Neural progenitor cell (in vitro differentiated cells): ENCODE results near the gene DISC1. TPM values are rescaled to one million over a fixed set of nuclear protein-coding genes. Genes with fewer than 3 reads are reported as not detected.

ENCODE experiments used
- DNase-seq: peaks from one replicate; pipeline ENCODE4 v3.0.0-alpha.2; 2016; ENCODE audit warnings: low spot score
- H2AFZ ChIP-seq: fragments of 200-600 bp; sonication (generic); replicated peaks from 2 replicates; pipeline ENCODE4 v1.6.1; 2016; ENCODE audit warnings: antibody characterized with exemption
- H3F3A ChIP-seq: fragments of 200-600 bp; sonication (generic); 2 replicates; pipeline ENCODE4 v1.6.1; 2016; ENCODE audit warnings: antibody characterized with exemption, low read depth
- H3K27ac ChIP-seq: fragments of 200-600 bp; sonication (generic); 2 replicates; pipeline ENCODE4 v1.5.1; 2016; ENCODE audit warnings: mild to moderate bottlenecking
- H3K27me3 ChIP-seq: fragments of 200-600 bp; sonication (generic); 2 replicates; pipeline ENCODE4 v1.6.1; 2016; ENCODE audit warnings: mild to moderate bottlenecking, moderate library complexity
- H3K36me3 ChIP-seq: fragments of 200-600 bp; sonication (generic); 2 replicates; pipeline ENCODE4 v1.5.1; 2016
- H3K4me1 ChIP-seq: fragments of 200-600 bp; sonication (generic); 2 replicates; pipeline ENCODE4 v1.6.1; 2016; ENCODE audit warnings: mixed run types
- H3K4me2 ChIP-seq: fragments of 200-600 bp; sonication (generic); 2 replicates; pipeline ENCODE4 v1.6.1; 2016
- H3K4me3 ChIP-seq: fragments of 200-600 bp; sonication (generic); 2 replicates; pipeline ENCODE4 v1.5.1; 2016
- H3K79me2 ChIP-seq: fragments of 200-600 bp; sonication (generic); 2 replicates; pipeline ENCODE4 v1.6.1; 2016; ENCODE audit warnings: low read depth
- H3K9ac ChIP-seq: fragments of 200-600 bp; sonication (generic); 2 replicates; pipeline ENCODE4 v1.6.1; 2016
- H3K9me3 ChIP-seq: fragments of 200-600 bp; sonication (generic); 2 replicates; pipeline ENCODE4 v1.5.1; 2016; ENCODE audit warnings: low read depth
- H4K20me1 ChIP-seq: fragments of 200-600 bp; sonication (generic); 2 replicates; pipeline ENCODE4 v1.6.1; 2016; ENCODE audit warnings: low read depth
- H3K27ac Mint-ChIP-seq: 3 replicates; pipeline ENCODE4 v1.8.0; 2021; ENCODE audit warnings: mixed read lengths
- H3K27me3 Mint-ChIP-seq: 2 replicates; pipeline ENCODE4 v1.8.0; 2022; ENCODE audit warnings: low read depth, mild to moderate bottlenecking, inconsistent platforms, moderate library complexity, mixed read lengths; ENCODE audit not compliant: insufficient read depth
- H3K36me3 Mint-ChIP-seq: 3 replicates; pipeline ENCODE4 v1.8.0; 2021; ENCODE audit warnings: mixed read lengths
- H3K4me1 Mint-ChIP-seq: 3 replicates; pipeline ENCODE4 v1.8.0; 2021; ENCODE audit warnings: mixed read lengths
- H3K4me3 Mint-ChIP-seq: 3 replicates; pipeline ENCODE4 v1.8.0; 2021; ENCODE audit warnings: mild to moderate bottlenecking, moderate library complexity, mixed read lengths
- H3K9me3 Mint-ChIP-seq: 3 replicates; pipeline ENCODE4 v1.8.0; 2020; ENCODE audit warnings: mixed read lengths
- CTCF ChIP-seq: fragments of 200-600 bp; sonication (generic); IDR thresholded peaks from 2 replicates; pipeline ENCODE4 v1.5.1; 2017; ENCODE audit warnings: antibody characterized with exemption, mild to moderate bottlenecking
- EZH2 ChIP-seq: fragments of 200-600 bp; sonication (generic); IDR thresholded peaks from 2 replicates; pipeline ENCODE4 v1.6.1; 2017; ENCODE audit warnings: antibody characterized with exemption, mild to moderate bottlenecking, moderate library complexity
- EZH2phosphoT487 ChIP-seq: fragments of 200-600 bp; sonication (generic); IDR thresholded peaks from 2 replicates; pipeline ENCODE4 v1.6.1; 2017; ENCODE audit warnings: antibody characterized with exemption
- total RNA-seq: library from RNA; depleted of rRNA; stranded (reverse); fragments of >200 nt; gene quantifications from 2 replicates; pipeline ENCODE4 v1.2.3, GENCODE V29; 2015; ENCODE audit warnings: low replicate concordance

The DISC1 gene
- total RNA-seq, 1 donor from 2014 or later: 1.8 TPM

GRCh38 chr1:231836227-231836893 lies 209.8 kb downstream of the DISC1 start:
- Mint-ChIP-seq H3K27me3 (peaks cover 2% of the 10 kb centered on the region), H3K27ac (no peak overlapping the region), H3K4me3 (no peak overlapping the region), H3K4me1 (peaks cover 6% of the 10 kb centered on the region), H3K9me3 (no peaks in the 10 kb centered on the region), H3K36me3 (no peaks in the 10 kb centered on the region)
- no peaks in the 10 kb centered on the region for H3K36me3 ChIP-seq
- no peaks in the 10 kb centered on the region for H3K79me2 ChIP-seq
- H3F3A ChIP-seq: no peaks in the 10 kb centered on the region
- no peaks in the 10 kb centered on the region for H4K20me1 ChIP-seq
- no peaks in the 10 kb centered on the region for H3K27me3 ChIP-seq
- TF ChIP-seq EZH2phosphoT487 (no peak), EZH2 (no peak), CTCF (no peak)
- no peak overlapping the region for H2AFZ ChIP-seq
- H3K9me3 ChIP-seq: no peaks in the 10 kb centered on the region
- no peak overlapping the region for H3K9ac ChIP-seq
- H3K4me3 ChIP-seq: no peak overlapping the region
- H3K4me2 ChIP-seq: no peak overlapping the region
- H3K4me1 ChIP-seq: no peaks in the 10 kb centered on the region
- H3K27ac ChIP-seq: no peak overlapping the region
- no peak for DNase-seq

DNA sequence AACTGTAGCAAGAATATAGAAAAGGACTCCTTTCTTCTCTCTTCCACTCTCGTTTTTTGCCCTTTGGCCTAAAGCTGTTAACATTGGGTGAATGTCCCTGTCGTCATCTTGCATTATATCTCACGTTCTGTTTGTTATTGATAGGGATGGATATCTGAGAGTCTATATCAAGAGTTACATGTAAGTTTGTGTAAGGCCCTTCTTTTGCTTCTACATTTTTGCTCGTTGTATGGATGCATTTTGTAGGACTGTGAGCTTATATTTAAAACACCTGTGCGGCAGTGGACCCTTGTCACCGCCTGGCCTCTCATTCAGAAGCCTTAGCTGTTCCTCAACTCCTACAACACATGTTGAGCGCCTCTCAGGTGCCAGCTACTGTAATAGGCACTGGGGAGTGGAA lies 211.9 kb downstream of the DISC1 start:
- no peaks in the 10 kb centered on the region for H4K20me1 ChIP-seq
- TF ChIP-seq EZH2 (no peak), CTCF (no peak), EZH2phosphoT487 (no peak)

GRCh38 chr1:231839999-231840398 lies 213.4 kb downstream of the DISC1 start:
- no peak for TF ChIP-seq CTCF
- Mint-ChIP-seq H3K36me3 (no peaks in the 10 kb centered on the region), H3K9me3 (no peaks in the 10 kb centered on the region), H3K4me3 (no peak overlapping the region), H3K4me1 (no peaks in the 10 kb centered on the region), H3K27me3 (peaks cover 2% of the 10 kb centered on the region), H3K27ac (no peak overlapping the region)
- Histone ChIP-seq H3K79me2 (no peaks in the 10 kb centered on the region), H3F3A (no peaks in the 10 kb centered on the region), H3K9ac (no peak overlapping the region), H3K4me3 (no peak overlapping the region), H3K4me2 (no peak overlapping the region), H3K27me3 (no peaks in the 10 kb centered on the region), H4K20me1 (no peaks in the 10 kb centered on the region), H2AFZ (no peak overlapping the region), H3K4me1 (no peaks in the 10 kb centered on the region), H3K27ac (no peak overlapping the region), H3K9me3 (no peaks in the 10 kb centered on the region), H3K36me3 (no peaks in the 10 kb centered on the region)
- DNase-seq: no peak

More for the DNA sequence above, 211.9 kb downstream of the DISC1 start:
- Histone ChIP-seq H3K4me3 (no peak overlapping the region), H2AFZ (no peak overlapping the region), H3K4me1 (no peaks in the 10 kb centered on the region), H3K27me3 (no peaks in the 10 kb centered on the region), H3K27ac (no peak overlapping the region), H3F3A (no peaks in the 10 kb centered on the region), H3K79me2 (no peaks in the 10 kb centered on the region), H3K36me3 (no peaks in the 10 kb centered on the region), H3K9ac (no peak overlapping the region), H3K4me2 (no peak overlapping the region), H3K9me3 (no peaks in the 10 kb centered on the region)
- no peak for DNase-seq
- H3K27me3 Mint-ChIP-seq: peaks cover 2% of the 10 kb centered on the region
- H3K4me3 Mint-ChIP-seq: no peak overlapping the region
- peaks cover 6% of the 10 kb centered on the region for H3K4me1 Mint-ChIP-seq
- H3K36me3 Mint-ChIP-seq: no peaks in the 10 kb centered on the region
- no peaks in the 10 kb centered on the region for H3K9me3 Mint-ChIP-seq
- no peak overlapping the region for H3K27ac Mint-ChIP-seq
